ENCODE data around the gene PDE4B.

PDE4B gene

GRCh38 chr1:65820983-65821382, 28.3 kb downstream of the PDE4B start:
- Histone ChIP-seq H3K27me3 (ENCODE audit: control insufficient read depth, insufficient read depth, low read length) (no peaks in the 10 kb centered on the region), H3K36me3 (ENCODE audit: control insufficient read depth, insufficient read depth, low read length) (no peaks in the 10 kb centered on the region), H3K27ac (no peak overlapping the region), H3K9me3 (ENCODE audit: control insufficient read depth, low read length) (no peaks in the 10 kb centered on the region), H3K9ac (no peak overlapping the region), H3K4me2 (ENCODE audit: low read length) (no peak overlapping the region), H3K4me1 (no peaks in the 10 kb centered on the region), H3K79me2 (no peaks in the 10 kb centered on the region), H2AFZ (no peak overlapping the region), H3K4me3 (ENCODE audit: low read depth, low read length) (no peak overlapping the region)
- no peak for TF ChIP-seq CTCF (IDR thresholded peaks at IDR 0.05)

GRCh38 chr1:65821386-65821785, 28.7 kb downstream of the PDE4B start:
- Histone ChIP-seq H3K4me1 (no peaks in the 10 kb centered on the region), H3K27me3 (ENCODE audit: control insufficient read depth, insufficient read depth, low read length) (no peaks in the 10 kb centered on the region), H3K9me3 (ENCODE audit: control insufficient read depth, low read length) (no peaks in the 10 kb centered on the region), H3K79me2 (no peaks in the 10 kb centered on the region), H3K9ac (no peak overlapping the region), H3K27ac (no peak overlapping the region), H2AFZ (no peak overlapping the region), H3K36me3 (ENCODE audit: control insufficient read depth, insufficient read depth, low read length) (no peaks in the 10 kb centered on the region), H3K4me3 (ENCODE audit: low read depth, low read length) (no peak overlapping the region), H3K4me2 (ENCODE audit: low read length) (no peak overlapping the region)
- no peak for TF ChIP-seq CTCF (IDR thresholded peaks at IDR 0.05)

GRCh38 chr1:65824103-65824502, 31.4 kb downstream of the PDE4B start:
- no peak overlapping the region for H3K4me2 ChIP-seq (ENCODE audit: low read length)
- no peak for TF ChIP-seq CTCF (IDR thresholded peaks at IDR 0.05)

GRCh38 chr1:65825741-65826140, 33.0 kb downstream of the PDE4B start:
- Histone ChIP-seq H3K9ac (no peak overlapping the region), H3K4me3 (ENCODE audit: low read depth, low read length) (no peak overlapping the region), H3K4me2 (ENCODE audit: low read length) (no peak overlapping the region), H3K27ac (no peak overlapping the region), H3K79me2 (no peaks in the 10 kb centered on the region), H2AFZ (no peak overlapping the region), H3K9me3 (ENCODE audit: control insufficient read depth, low read length) (no peaks in the 10 kb centered on the region), H3K4me1 (no peaks in the 10 kb centered on the region), H3K27me3 (ENCODE audit: control insufficient read depth, insufficient read depth, low read length) (no peaks in the 10 kb centered on the region), H3K36me3 (ENCODE audit: control insufficient read depth, insufficient read depth, low read length) (no peaks in the 10 kb centered on the region)
- no peak for TF ChIP-seq CTCF (IDR thresholded peaks at IDR 0.05)

More at GRCh38 chr1:65824103-65824502, 31.4 kb downstream of the PDE4B start:
- H3K79me2 ChIP-seq = no peaks in the 10 kb centered on the region
- H3K9ac ChIP-seq = no peak overlapping the region
- H3K4me1 ChIP-seq = no peaks in the 10 kb centered on the region
- H3K4me3 ChIP-seq (ENCODE audit: low read depth, low read length) = no peak overlapping the region
- no peak overlapping the region for H3K27ac ChIP-seq
- H2AFZ ChIP-seq = no peak overlapping the region
- no peaks in the 10 kb centered on the region for H3K27me3 ChIP-seq (ENCODE audit: control insufficient read depth, insufficient read depth, low read length)
- no peaks in the 10 kb centered on the region for H3K36me3 ChIP-seq (ENCODE audit: control insufficient read depth, insufficient read depth, low read length)
- no peaks in the 10 kb centered on the region for H3K9me3 ChIP-seq (ENCODE audit: control insufficient read depth, low read length)

GRCh38 chr1:65826782-65827181, 34.1 kb downstream of the PDE4B start:
- H3K27ac ChIP-seq = no peak overlapping the region
- no peak overlapping the region for H3K9ac ChIP-seq
- H3K4me1 ChIP-seq = no peaks in the 10 kb centered on the region
- no peaks in the 10 kb centered on the region for H3K36me3 ChIP-seq (ENCODE audit: control insufficient read depth, insufficient read depth, low read length)
- no peak overlapping the region for H3K4me3 ChIP-seq (ENCODE audit: low read depth, low read length)
- H3K9me3 ChIP-seq (ENCODE audit: control insufficient read depth, low read length) = no peaks in the 10 kb centered on the region
- H2AFZ ChIP-seq = no peak overlapping the region
- no peak overlapping the region for H3K4me2 ChIP-seq (ENCODE audit: low read length)
- TF ChIP-seq CTCF (IDR thresholded peaks at IDR 0.05) = no peak
- H3K27me3 ChIP-seq (ENCODE audit: control insufficient read depth, insufficient read depth, low read length) = no peaks in the 10 kb centered on the region
- H3K79me2 ChIP-seq = no peaks in the 10 kb centered on the region

Data from parathyroid adenoma (tissue), 2 donors.